Prostate gland (tissue), 2 donors: ENCODE measurements around the gene TBC1D13.

Experiments
- POLR2A ChIP-seq: fragments of 450-650 bp; IDR thresholded peaks from one replicate; pipeline ENCODE4 v1.6.1; 2016; ENCODE audit warnings: antibody characterized with exemption, mild to moderate bottlenecking
- TF ChIP-seq, protein P1 (sequence below), 4 experiments: fragments of 200-600 bp in 2 of 4; fragments of 450-650 bp in 2 of 4; sonication (generic) in 2 of 4; IDR thresholded peaks; 1 replicate in 3 of 4; 2 replicates in 1 of 4; pipeline ENCODE4 v1.5.1; 2016 to 2019; ENCODE audit warnings: antibody characterized with exemption in 4 of 4, mild to moderate bottlenecking in 2 of 4, moderate library complexity in 2 of 4

GRCh38 chr9:128782669-128783068 is 4.4 kb upstream of the TBC1D13 start:
- TF ChIP-seq, protein P1, sequence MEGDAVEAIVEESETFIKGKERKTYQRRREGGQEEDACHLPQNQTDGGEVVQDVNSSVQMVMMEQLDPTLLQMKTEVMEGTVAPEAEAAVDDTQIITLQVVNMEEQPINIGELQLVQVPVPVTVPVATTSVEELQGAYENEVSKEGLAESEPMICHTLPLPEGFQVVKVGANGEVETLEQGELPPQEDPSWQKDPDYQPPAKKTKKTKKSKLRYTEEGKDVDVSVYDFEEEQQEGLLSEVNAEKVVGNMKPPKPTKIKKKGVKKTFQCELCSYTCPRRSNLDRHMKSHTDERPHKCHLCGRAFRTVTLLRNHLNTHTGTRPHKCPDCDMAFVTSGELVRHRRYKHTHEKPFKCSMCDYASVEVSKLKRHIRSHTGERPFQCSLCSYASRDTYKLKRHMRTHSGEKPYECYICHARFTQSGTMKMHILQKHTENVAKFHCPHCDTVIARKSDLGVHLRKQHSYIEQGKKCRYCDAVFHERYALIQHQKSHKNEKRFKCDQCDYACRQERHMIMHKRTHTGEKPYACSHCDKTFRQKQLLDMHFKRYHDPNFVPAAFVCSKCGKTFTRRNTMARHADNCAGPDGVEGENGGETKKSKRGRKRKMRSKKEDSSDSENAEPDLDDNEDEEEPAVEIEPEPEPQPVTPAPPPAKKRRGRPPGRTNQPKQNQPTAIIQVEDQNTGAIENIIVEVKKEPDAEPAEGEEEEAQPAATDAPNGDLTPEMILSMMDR (IDR thresholded peaks at IDR 0.05): no peak
- TF ChIP-seq POLR2A: no peak
